ENCODE results near the gene IGSF9B. TPM values are rescaled to one million over a fixed set of nuclear protein-coding genes. Genes with fewer than 3 reads are reported as not detected.

Gene IGSF9B
- total RNA-seq, 1 donor from 2014 or later: 2.0 TPM

GRCh38 chr11:133995066-133995465 is 38.3 kb upstream of the IGSF9B start:
- Mint-ChIP-seq H3K27me3 (peaks cover 13% of the 10 kb centered on the region), H3K9me3 (no peaks in the 10 kb centered on the region), H3K4me3 (no peak overlapping the region), H3K36me3 (ENCODE audit: low read depth) (no peaks in the 10 kb centered on the region), H3K4me1 (peaks cover 6% of the 10 kb centered on the region), H3K27ac (no peak overlapping the region)
- ATAC-seq (ENCODE audit: low read depth) (no peak), DNase-seq (no peak)
- ChIA-PET POLR2A (interaction anchor here (0.7 kb wide), 1 partner anchor 48 kb away, joined by 3 read pairs; no protein-coding TSS in a partner anchor), CTCF (no interaction called here)
- TF ChIP-seq, protein P1, sequence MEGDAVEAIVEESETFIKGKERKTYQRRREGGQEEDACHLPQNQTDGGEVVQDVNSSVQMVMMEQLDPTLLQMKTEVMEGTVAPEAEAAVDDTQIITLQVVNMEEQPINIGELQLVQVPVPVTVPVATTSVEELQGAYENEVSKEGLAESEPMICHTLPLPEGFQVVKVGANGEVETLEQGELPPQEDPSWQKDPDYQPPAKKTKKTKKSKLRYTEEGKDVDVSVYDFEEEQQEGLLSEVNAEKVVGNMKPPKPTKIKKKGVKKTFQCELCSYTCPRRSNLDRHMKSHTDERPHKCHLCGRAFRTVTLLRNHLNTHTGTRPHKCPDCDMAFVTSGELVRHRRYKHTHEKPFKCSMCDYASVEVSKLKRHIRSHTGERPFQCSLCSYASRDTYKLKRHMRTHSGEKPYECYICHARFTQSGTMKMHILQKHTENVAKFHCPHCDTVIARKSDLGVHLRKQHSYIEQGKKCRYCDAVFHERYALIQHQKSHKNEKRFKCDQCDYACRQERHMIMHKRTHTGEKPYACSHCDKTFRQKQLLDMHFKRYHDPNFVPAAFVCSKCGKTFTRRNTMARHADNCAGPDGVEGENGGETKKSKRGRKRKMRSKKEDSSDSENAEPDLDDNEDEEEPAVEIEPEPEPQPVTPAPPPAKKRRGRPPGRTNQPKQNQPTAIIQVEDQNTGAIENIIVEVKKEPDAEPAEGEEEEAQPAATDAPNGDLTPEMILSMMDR (IDR thresholded peaks at IDR 0.05): no peak
- intact Hi-C loops (cut with micrococcal nuclease): no loop called here

- Mint-ChIP-seq H3K9me3 (no peaks in the 10 kb centered on the region), H3K36me3 (ENCODE audit: low read depth) (no peaks in the 10 kb centered on the region), H3K27ac (no peak overlapping the region), H3K4me1 (peaks cover 6% of the 10 kb centered on the region), H3K4me3 (no peak overlapping the region), H3K27me3 (peaks cover 16% of the 10 kb centered on the region)
- TF ChIP-seq, protein P1 (IDR thresholded peaks at IDR 0.05): no peak
- no peak for DNase-seq
- ATAC-seq (ENCODE audit: low read depth): no peak
- POLR2A ChIA-PET: no interaction called here
- intact Hi-C loops (cut with micrococcal nuclease): no loop called here
- CTCF ChIA-PET: no interaction called here
Measured at GRCh38 chr11:133993921-133994320, 37.2 kb upstream of the IGSF9B start.

DNA sequence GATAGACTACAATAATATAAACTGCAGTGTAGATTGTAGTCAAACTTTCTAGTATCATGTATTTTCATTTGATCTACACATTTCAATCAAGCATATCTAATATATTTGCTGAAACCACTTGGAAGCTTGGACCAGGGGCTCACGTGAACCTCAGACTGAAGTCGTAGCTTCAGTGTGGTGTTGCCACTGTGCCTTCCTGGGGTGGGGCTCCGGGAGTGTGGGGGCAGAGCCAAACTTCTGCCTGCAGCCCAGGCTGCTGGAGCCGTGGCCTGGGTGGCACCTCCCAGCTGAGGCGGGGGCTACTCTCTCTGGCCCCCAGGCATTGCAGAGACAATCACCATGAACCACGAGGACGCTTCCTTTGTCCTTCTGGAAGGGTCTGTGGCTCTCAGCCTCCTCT is 36.3 kb upstream of the IGSF9B start:
- Mint-ChIP-seq H3K36me3 (ENCODE audit: low read depth) (no peaks in the 10 kb centered on the region), H3K9me3 (no peaks in the 10 kb centered on the region), H3K4me1 (peaks cover 6% of the 10 kb centered on the region), H3K4me3 (no peak overlapping the region), H3K27me3 (peaks cover 16% of the 10 kb centered on the region), H3K27ac (no peak overlapping the region)
- CTCF ChIA-PET: no interaction called here
- TF ChIP-seq, protein P1 (IDR thresholded peaks at IDR 0.05): no peak
- DNase-seq: no peak
- no peak for ATAC-seq (ENCODE audit: low read depth)
- intact Hi-C loops (cut with micrococcal nuclease): no loop called here
- POLR2A ChIA-PET: no interaction called here

DNA sequence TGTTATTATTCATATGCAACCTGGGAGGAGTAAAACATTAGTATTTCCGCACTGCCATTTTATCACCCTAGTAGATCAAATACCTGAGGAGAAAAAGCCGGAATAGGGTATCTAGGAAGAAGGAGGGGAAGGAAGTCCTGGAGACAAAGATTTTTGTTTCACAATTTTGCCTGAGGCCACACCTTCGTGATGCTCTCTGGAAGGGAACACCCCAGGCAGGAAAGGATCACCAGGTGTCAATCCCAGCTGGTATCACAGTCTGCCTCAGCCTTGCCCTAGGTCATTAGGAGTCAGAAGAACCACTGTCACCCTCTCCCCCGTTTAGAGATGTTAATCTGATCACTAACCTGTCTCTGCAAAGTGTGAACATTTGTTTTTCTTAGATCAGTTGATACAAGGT is 35.4 kb upstream of the IGSF9B start:
- TF ChIP-seq, protein P1 (IDR thresholded peaks at IDR 0.05): no peak
- DNase-seq: no peak
- POLR2A ChIA-PET: no interaction called here
- Mint-ChIP-seq H3K9me3 (no peaks in the 10 kb centered on the region), H3K4me3 (no peak overlapping the region), H3K4me1 (peaks cover 6% of the 10 kb centered on the region), H3K27me3 (peaks cover 9% of the 10 kb centered on the region), H3K36me3 (ENCODE audit: low read depth) (no peaks in the 10 kb centered on the region), H3K27ac (no peak overlapping the region)
- intact Hi-C loops (cut with micrococcal nuclease): no loop called here
- CTCF ChIA-PET: no interaction called here
- ATAC-seq (ENCODE audit: low read depth): no peak

DNA sequence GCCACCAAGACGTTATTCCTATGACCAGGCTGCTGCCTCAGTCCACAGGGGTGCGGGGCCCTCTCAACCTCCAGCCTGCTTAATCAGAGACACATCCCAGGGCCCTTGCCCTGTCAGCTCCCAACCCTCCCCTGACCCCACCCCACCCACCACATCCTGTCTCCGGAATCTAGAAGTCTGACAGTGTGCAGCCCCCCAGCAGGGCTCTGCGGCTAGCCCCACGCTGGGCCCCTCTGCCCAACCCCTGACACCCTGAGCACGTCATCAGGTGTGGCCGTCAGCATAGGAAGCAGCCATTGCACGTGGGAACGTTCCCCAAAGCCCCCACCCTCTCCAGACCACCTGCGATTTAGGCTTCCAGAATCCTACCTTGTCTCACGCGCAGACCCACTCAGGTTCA is 34.3 kb upstream of the IGSF9B start:
- no peak overlapping the region for H3K4me3 Mint-ChIP-seq
- ChIA-PET CTCF (no interaction called here), POLR2A (no interaction called here)
- no peak for ATAC-seq (ENCODE audit: low read depth)
- H3K9me3 Mint-ChIP-seq: no peaks in the 10 kb centered on the region
- DNase-seq: no peak
- peaks cover 6% of the 10 kb centered on the region for H3K4me1 Mint-ChIP-seq
- no peak overlapping the region for H3K27ac Mint-ChIP-seq
- peaks cover 5% of the 10 kb centered on the region for H3K27me3 Mint-ChIP-seq
- TF ChIP-seq, protein P1 (IDR thresholded peaks at IDR 0.05): no peak
- H3K36me3 Mint-ChIP-seq (ENCODE audit: low read depth): no peaks in the 10 kb centered on the region
- intact Hi-C loops (cut with micrococcal nuclease): no loop called here
